HepG2 (cell line): ENCODE data around the gene KITLG.

ENCODE experiments used
- HOXA3 ChIP-seq: sonication (generic); formaldehyde crosslinking; IDR thresholded peaks from 2 replicates; pipeline ENCODE4 v1.5.0; 2020; ENCODE audit warnings: missing genetic modification reagents
- POLR2AphosphoS5 ChIP-seq: IDR thresholded peaks from 2 replicates; pipeline ENCODE4 v1.6.1; 2012; ENCODE audit warnings: low read depth, low read length

DNA sequence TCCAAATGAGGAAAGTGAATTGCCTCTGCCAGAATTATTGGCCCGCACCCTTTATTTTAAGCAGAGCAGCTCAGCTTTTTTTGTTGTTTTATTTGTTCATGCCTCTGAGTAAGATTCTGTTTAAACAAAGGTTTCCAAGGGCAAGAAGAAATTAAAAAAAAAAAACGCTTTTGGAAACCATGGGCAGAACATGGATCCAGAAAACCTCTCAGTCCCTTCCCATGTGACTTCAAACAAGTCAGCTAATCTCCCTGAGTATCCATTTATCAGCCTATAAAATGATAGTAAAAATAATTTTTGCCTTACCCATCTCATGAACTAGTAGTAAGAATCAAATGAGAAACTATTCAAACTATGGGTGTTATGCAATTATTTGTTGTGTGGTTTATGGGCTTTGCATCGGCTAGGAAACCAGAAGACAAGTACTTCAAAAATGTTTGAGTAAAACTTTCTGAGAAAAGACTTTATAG, 27.6 kb downstream of the KITLG start:
- TF ChIP-seq HOXA3 (CRISPR knock-in tag): no peak
- TF ChIP-seq POLR2AphosphoS5: no peak
